Small intestine (tissue), 16 donors: ENCODE data around the gene OR4D2. TPM values are rescaled to one million over a fixed set of nuclear protein-coding genes. Genes with fewer than 3 reads are reported as not detected.
A peak's percentile ranks its signal among the peaks of the same experiment; 100 is the strongest.
"Not testable (repeated sequence)": the region's sequence is repeated elsewhere in the genome, so short reads cannot be mapped to it uniquely, and the experiment has no call there.

Source experiments
- DNase-seq, 2 donors: peaks; one replicate each; pipeline versions ENCODE4 v3.0.0 to v3.0.0-alpha.2; 2013
- FAIRE-seq: peaks from 2 replicates; lab custom pipeline; 2012; peaks lifted over from hg19 to GRCh38; lab: Jason Lieb, UNC
- H3K27ac ChIP-seq, 3 donors: one replicate each; pipeline ENCODE4 v1.5.1; 2013; ENCODE audit warnings: low read length in 2 of 3, mild to moderate bottlenecking in 2 of 3, control low read depth in 1 of 3, inconsistent platforms in 1 of 3, low read depth in 1 of 3, moderate library complexity in 1 of 3
- H3K27me3 ChIP-seq, 3 donors: one replicate each; pipeline ENCODE4 v1.6.1; 2013; ENCODE audit warnings: low read length in 3 of 3, inconsistent platforms in 1 of 3; ENCODE audit not compliant: control insufficient read depth in 3 of 3, insufficient read depth in 3 of 3
- H3K36me3 ChIP-seq, 3 donors: one replicate each; pipeline ENCODE4 v1.6.1; 2013; ENCODE audit warnings: low read length in 3 of 3, inconsistent platforms in 1 of 3, low read depth in 1 of 3, mild to moderate bottlenecking in 1 of 3, moderate library complexity in 1 of 3; ENCODE audit not compliant: control insufficient read depth in 3 of 3, insufficient read depth in 2 of 3
- H3K4me1 ChIP-seq, 3 donors: one replicate each; pipeline ENCODE4 v1.6.1; 2013; ENCODE audit warnings: low read length in 2 of 3, inconsistent platforms in 1 of 3, low read depth in 1 of 3, mild to moderate bottlenecking in 1 of 3, moderate library complexity in 1 of 3; ENCODE audit not compliant: control insufficient read depth in 3 of 3, insufficient read depth in 2 of 3
- H3K4me3 ChIP-seq, 3 donors: one replicate each; pipeline ENCODE4 v1.5.1; 2013; ENCODE audit warnings: low read length in 3 of 3, control low read depth in 1 of 3, inconsistent platforms in 1 of 3, low read depth in 1 of 3, mild to moderate bottlenecking in 1 of 3, moderate library complexity in 1 of 3
- H3K9me3 ChIP-seq, 2 donors: one replicate each; pipeline ENCODE4 v1.6.1; 2013; ENCODE audit warnings: low read depth in 1 of 2, low read length in 1 of 2; ENCODE audit not compliant: control insufficient read depth in 2 of 2, insufficient read depth in 1 of 2
- WGBS, 3 donors: extraction: QIAGEN DNeasy Blood & Tissue Kit; methylation state at CpG; one replicate each; pipeline ENCODE4 v1.1.7; 2013; 5-methylcytosine and 5-hydroxymethylcytosine counted together
- long read RNA-seq, 10 donors: transcript quantifications; one replicate each; lab custom pipeline, GENCODE V29; 2026
- polyA plus RNA-seq, 4 donors: library from polyadenylated mRNA; stranded (reverse) in 3 of 4; unstranded in 1 of 4; fragments of 200-250 nt in 3 of 4; fragments of 120-200 nt in 1 of 4; gene quantifications; one replicate each; pipeline versions ENCODE4 v1.2.1 to v1.2.3, GENCODE V29; 2013
- donor health status: healthy with polysubstance abuse.
- donor health status: control.
- donor health status: control.
- donor health status: Bipolar disorder and iron deficiency.
- donor health status: healthy.

The OR4D2 gene
- not detected for polyA plus RNA-seq
- long read RNA-seq, donor 1: 0 reads
- long read RNA-seq, donor 2: 0 reads
- long read RNA-seq, donor 3: 0 reads
- long read RNA-seq, donor 4: 0 reads
- long read RNA-seq, donor 5: 0 reads
- long read RNA-seq, donor 6: 0 reads
- long read RNA-seq, donor 7: 0 reads
- long read RNA-seq, donor 8: 0 reads
- long read RNA-seq, donor 9: 0 reads
- long read RNA-seq, donor 10: 0 reads

DNA sequence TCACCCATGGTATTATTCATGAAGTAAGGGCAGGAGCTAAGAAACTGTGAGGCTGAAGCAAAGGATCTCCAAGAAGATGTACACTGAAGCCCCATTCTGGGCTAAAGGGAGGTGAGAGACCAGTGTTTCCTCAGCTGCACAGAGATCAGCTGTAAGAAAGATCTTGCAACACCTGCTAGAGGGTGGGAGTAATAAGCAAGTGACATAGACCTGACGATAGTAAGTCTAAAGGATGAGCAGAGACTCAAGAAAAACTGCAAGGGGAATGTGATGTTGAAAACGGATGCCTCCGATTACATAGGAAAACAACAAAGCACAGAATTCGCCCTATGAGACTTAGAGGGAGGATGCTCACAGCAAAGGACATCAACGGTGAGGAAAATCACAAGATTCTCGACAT is at the start of gene OR4D2:
Gene OR4D2 (plus strand): TSS at position 301 of the 400 bp plus-strand sequence. CDS start 2,674 bp downstream, outside the sequence.
- no peak for FAIRE-seq
- Histone ChIP-seq H3K9me3 (no peaks in the 10 kb centered on the region), H3K4me1 (no peaks in the 10 kb centered on the region), H3K27me3 (peaks cover 0 to 13% (median 8%) of the 10 kb centered on the region in 3 donors), H3K27ac (no peak within 1 kb of the TSS), H3K36me3 (no peaks in the 10 kb centered on the region), H3K4me3 (no peak within 1 kb of the TSS)
- WGBS, 3 donors: 63 to 65% (median 64%) methylated on average over 6 of the region's 6 CpGs
- DNase-seq: no peak

DNA sequence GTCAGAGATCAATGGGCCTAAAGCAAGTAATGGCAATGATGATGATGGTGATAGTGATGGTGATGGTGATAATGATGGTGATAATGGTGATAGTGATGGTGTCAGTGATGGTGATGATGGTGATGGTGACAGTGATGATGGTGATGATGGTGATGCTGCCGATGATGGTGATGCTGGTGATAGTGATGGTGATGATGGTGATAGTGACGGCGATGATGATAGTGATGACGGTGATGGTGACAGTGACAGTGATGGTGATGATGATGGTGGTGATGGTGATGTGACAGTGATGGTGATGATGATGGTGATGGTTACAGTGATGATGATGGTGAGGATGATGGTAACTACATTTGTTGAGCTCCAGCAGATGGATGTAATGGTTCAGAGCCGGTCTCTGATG is 49.4 kb upstream of the OR4D2 start:
- Histone ChIP-seq H3K36me3 (no peaks in the 10 kb centered on the region), H3K9me3 (no peaks in the 10 kb centered on the region), H3K4me3 (no peak overlapping the region), H3K27ac (no peak overlapping the region), H3K27me3 (peaks cover 0 to 13% (median 0%) of the 10 kb centered on the region in 3 donors), H3K4me1 (no peaks in the 10 kb centered on the region)
- no peak for FAIRE-seq
- DNase-seq: no peak
- whole genome bisulfite sequencing, 3 donors: 88 to 92% (median 91%) methylated on average over 5 of the region's 5 CpGs

DNA sequence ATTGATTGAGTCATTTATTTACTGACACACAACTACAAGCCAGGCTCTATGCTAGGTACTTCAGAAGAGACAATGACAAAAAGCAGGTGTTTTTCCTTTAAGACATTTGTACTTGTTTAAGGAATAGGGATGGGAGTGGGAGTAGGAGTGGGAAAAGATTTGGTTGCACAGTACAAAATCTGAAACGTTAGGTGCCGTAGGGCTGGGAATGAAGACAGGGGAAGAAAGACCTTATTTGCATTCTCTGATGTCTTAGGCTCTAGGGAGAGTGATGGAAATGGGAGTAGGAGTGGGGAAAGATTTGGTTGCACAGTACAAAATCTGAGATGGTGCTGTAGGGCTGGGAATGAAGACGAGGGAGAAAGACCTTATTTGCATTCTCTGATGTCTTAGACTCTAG is 47.3 kb upstream of the OR4D2 start:
- H3K36me3 ChIP-seq: no peaks in the 10 kb centered on the region
- no peak overlapping the region for H3K4me3 ChIP-seq
- no peak overlapping the region for H3K27ac ChIP-seq
- no peaks in the 10 kb centered on the region for H3K4me1 ChIP-seq
- 63 to 73% (median 66%) methylated on average over 3 of the region's 3 CpGs for WGBS, 3 donors
- no peak for FAIRE-seq
- H3K9me3 ChIP-seq: no peaks in the 10 kb centered on the region
- H3K27me3 ChIP-seq: peaks cover 0 to 9% (median 0%) of the 10 kb centered on the region in 3 donors
- DNase-seq: no peak

GRCh38 chr17:58120195-58120822 is 46.5 kb upstream of the OR4D2 start:
- no peak for FAIRE-seq
- 19 to 24% (median 20%) methylated on average over 7 of the region's 7 CpGs for WGBS, 3 donors
- H3K4me3 ChIP-seq: no peak overlapping the region

DNA sequence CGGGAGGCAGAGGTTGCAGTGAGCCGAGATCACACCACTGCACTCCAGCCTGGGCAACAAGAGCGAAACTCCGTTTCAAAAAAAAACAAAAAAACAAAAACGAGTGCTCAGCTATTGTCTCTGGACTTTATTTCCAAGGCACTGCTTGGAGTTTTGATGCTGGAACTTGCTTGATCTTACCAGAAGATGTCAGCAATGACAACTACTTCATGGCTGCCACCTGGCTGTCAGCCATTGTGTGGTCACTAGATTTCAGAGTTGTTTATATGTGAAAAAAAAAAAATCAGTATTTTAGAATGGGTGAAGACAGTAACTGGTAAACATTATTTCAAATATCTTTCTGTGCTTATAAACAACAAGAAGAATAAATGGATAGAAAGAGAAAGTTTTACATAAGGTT is 44.9 kb upstream of the OR4D2 start:
- H3K27me3 ChIP-seq: peaks cover 0 to 8% (median 0%) of the 10 kb centered on the region in 3 donors
- no peaks in the 10 kb centered on the region for H3K9me3 ChIP-seq
- H3K4me1 ChIP-seq: no peaks in the 10 kb centered on the region
- H3K27ac ChIP-seq: no peak overlapping the region
- DNase-seq (peak; percentile 24 to 33), FAIRE-seq (no peak)
- 50 to 69% (median 53%) methylated on average over 5 of the region's 5 CpGs for WGBS, 3 donors
- H3K36me3 ChIP-seq: no peaks in the 10 kb centered on the region
- H3K4me3 ChIP-seq: no peak overlapping the region

More at GRCh38 chr17:58120195-58120822, 46.5 kb upstream of the OR4D2 start:
- no peak overlapping the region for H3K27ac ChIP-seq
- peaks cover 0 to 6% (median 0%) of the 10 kb centered on the region in 3 donors for H3K27me3 ChIP-seq
- DNase-seq: peak; percentile 38 to 78
- H3K36me3 ChIP-seq: no peaks in the 10 kb centered on the region
- H3K4me1 ChIP-seq: no peaks in the 10 kb centered on the region
- H3K9me3 ChIP-seq: no peaks in the 10 kb centered on the region

GRCh38 chr17:58127846-58128245 is 38.9 kb upstream of the OR4D2 start:
- H3K27me3 ChIP-seq: peaks cover 0 to 7% (median 2%) of the 10 kb centered on the region in 3 donors
- H3K9me3 ChIP-seq: no peaks in the 10 kb centered on the region
- no peaks in the 10 kb centered on the region for H3K4me1 ChIP-seq
- H3K36me3 ChIP-seq: no peaks in the 10 kb centered on the region
- H3K4me3 ChIP-seq: no peak overlapping the region
- DNase-seq (no peak), FAIRE-seq (no peak)
- no peak overlapping the region for H3K27ac ChIP-seq
- 42 to 50% (median 50%) methylated on average over 1 of the region's 1 CpG for WGBS, 3 donors

- H3K36me3 ChIP-seq, H3K4me3 ChIP-seq, H3K4me1 ChIP-seq, FAIRE-seq, DNase-seq, H3K27ac ChIP-seq, H3K9me3 ChIP-seq: not testable (repeated sequence)
- peaks cover 0 to 27% (median 11%) of the 10 kb centered on the region in 3 donors for H3K27me3 ChIP-seq
- 89 to 97% (median 93%) methylated on average over 5 of the region's 5 CpGs for WGBS, 3 donors
Observed at GRCh38 chr17:58132697-58133096, 34.1 kb upstream of the OR4D2 start.

GRCh38 chr17:58136669-58137279 is 30.0 kb upstream of the OR4D2 start:
- Histone ChIP-seq H3K9me3 (peaks cover 0 to 5% of the 10 kb centered on the region in 2 donors), H3K36me3 (no peaks in the 10 kb centered on the region), H3K27ac (no peak overlapping the region), H3K4me1 (no peaks in the 10 kb centered on the region), H3K4me3 (no peak overlapping the region), H3K27me3 (peaks cover 0 to 31% (median 9%) of the 10 kb centered on the region in 3 donors)
- DNase-seq (peak in 1 of 2 donors; percentile 26), FAIRE-seq (no peak)
- 22 to 32% (median 31%) methylated on average over 8 of the region's 8 CpGs for WGBS, 3 donors
